ENCODE data around the gene DLG2. TPM values are rescaled to one million over a fixed set of nuclear protein-coding genes. Genes with fewer than 3 reads are reported as not detected.

Gene DLG2
- total RNA-seq, 4 donors from 2014 or later, result 7.3 to 14.1 (median 11.1) TPM

DNA sequence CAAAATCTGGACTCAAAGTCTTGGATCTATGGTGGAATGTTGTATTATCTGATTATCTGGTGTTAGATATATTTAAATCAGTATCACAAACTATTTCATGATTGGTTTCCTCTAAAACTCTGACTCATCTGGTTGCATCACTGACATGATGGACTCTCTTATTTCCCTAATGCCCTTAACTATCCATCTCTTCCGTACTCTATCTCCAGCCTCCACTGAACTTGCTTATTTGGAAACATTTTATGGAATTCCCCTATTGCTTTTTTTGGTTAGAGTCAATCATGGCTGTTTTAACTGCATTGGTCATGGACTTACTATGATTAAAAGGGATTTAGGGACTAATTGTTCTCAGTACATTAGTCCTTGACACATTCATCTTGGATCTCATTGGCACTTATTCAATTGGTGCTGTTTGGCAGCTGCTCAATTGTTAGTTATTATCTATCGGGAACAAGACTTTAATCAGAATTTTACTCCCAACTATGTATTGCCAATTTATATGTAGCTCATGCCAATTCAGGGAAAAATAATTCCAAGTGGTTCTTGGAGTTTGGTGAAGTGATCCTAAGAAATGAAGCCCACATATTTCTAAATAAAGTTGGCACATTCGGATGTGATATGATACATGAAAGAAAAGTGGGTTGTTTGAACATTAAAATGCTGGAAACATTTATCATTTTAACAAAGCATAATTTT lies 1399.0 kb downstream of the DLG2 start:
- TF ChIP-seq EP300 (IDR thresholded peaks at IDR 0.05) (no peak), CTCF (IDR thresholded peaks at IDR 0.05) (no peak), POLR2A (IDR thresholded peaks at IDR 0.05; ENCODE audit: low read depth) (no peak), POLR2AphosphoS5 (IDR thresholded peaks at IDR 0.05) (no peak)
- DNase-seq (ENCODE audit: extremely low spot score), result no peak
- H3K4me1 ChIP-seq, result peaks cover 0 to 6% (median 0%) of the 10 kb centered on the region in 4 donors
- H3K36me3 ChIP-seq, result no peaks in the 10 kb centered on the region
- no peaks in the 10 kb centered on the region for H3K9me3 ChIP-seq
- no peak overlapping the region for H3K4me3 ChIP-seq
- no peaks in the 10 kb centered on the region for H3K27me3 ChIP-seq
- no peak overlapping the region for H3K27ac ChIP-seq (replicated peaks in 1 of 4)
- intact Hi-C loops (cut with DNase I), result no loop called here
- WGBS, result 74% methylated on average over 3 of the region's 3 CpGs

- H3K9me3 ChIP-seq, result no peaks in the 10 kb centered on the region
- no peak overlapping the region for H3K4me3 ChIP-seq
- intact Hi-C loops (cut with DNase I), result no loop called here
- 100% methylated on average over 1 of the region's 1 CpG for WGBS
- H3K4me1 ChIP-seq, result peaks cover 0 to 6% (median 0%) of the 10 kb centered on the region in 4 donors
- H3K27me3 ChIP-seq, result no peaks in the 10 kb centered on the region
- no peak overlapping the region for H3K27ac ChIP-seq (replicated peaks in 1 of 4)
- DNase-seq (ENCODE audit: extremely low spot score), result no peak
- no peaks in the 10 kb centered on the region for H3K36me3 ChIP-seq
- TF ChIP-seq POLR2AphosphoS5 (IDR thresholded peaks at IDR 0.05) (no peak), EP300 (IDR thresholded peaks at IDR 0.05) (no peak), POLR2A (IDR thresholded peaks at IDR 0.05; ENCODE audit: low read depth) (no peak), CTCF (IDR thresholded peaks at IDR 0.05) (no peak)
Measured at GRCh38 chr11:84224042-84224441, 1403.1 kb downstream of the DLG2 start.

- Histone ChIP-seq H3K36me3 (no peaks in the 10 kb centered on the region), H3K27ac (replicated peaks in 1 of 4) (no peak overlapping the region), H3K4me3 (no peak overlapping the region), H3K27me3 (no peaks in the 10 kb centered on the region), H3K9me3 (no peaks in the 10 kb centered on the region), H3K4me1 (no peaks in the 10 kb centered on the region)
- no peak for TF ChIP-seq POLR2A (IDR thresholded peaks at IDR 0.05; ENCODE audit: low read depth)
- no peak for TF ChIP-seq POLR2AphosphoS5 (IDR thresholded peaks at IDR 0.05)
- TF ChIP-seq EP300 (IDR thresholded peaks at IDR 0.05), result no peak
- no peak for TF ChIP-seq CTCF (IDR thresholded peaks at IDR 0.05)
- WGBS, result 74% methylated on average over 4 of the region's 4 CpGs
- DNase-seq (ENCODE audit: extremely low spot score), result no peak
- intact Hi-C loops (cut with DNase I), result no loop called here
Measured at GRCh38 chr11:84218318-84218717, 1408.8 kb downstream of the DLG2 start.

- no peak for DNase-seq (ENCODE audit: extremely low spot score)
- TF ChIP-seq EP300 (IDR thresholded peaks at IDR 0.05) (no peak), CTCF (IDR thresholded peaks at IDR 0.05) (no peak), POLR2A (IDR thresholded peaks at IDR 0.05; ENCODE audit: low read depth) (no peak), POLR2AphosphoS5 (IDR thresholded peaks at IDR 0.05) (no peak)
- H3K9me3 ChIP-seq, result no peaks in the 10 kb centered on the region
- 52% methylated on average over 1 of the region's 1 CpG for WGBS
- no peaks in the 10 kb centered on the region for H3K36me3 ChIP-seq
- intact Hi-C loops (cut with DNase I), result no loop called here
- no peak overlapping the region for H3K4me3 ChIP-seq
- no peaks in the 10 kb centered on the region for H3K4me1 ChIP-seq
- H3K27me3 ChIP-seq, result no peaks in the 10 kb centered on the region
- no peak overlapping the region for H3K27ac ChIP-seq (replicated peaks in 1 of 4)
Measured at GRCh38 chr11:84215672-84216071, 1411.5 kb downstream of the DLG2 start.

DNA sequence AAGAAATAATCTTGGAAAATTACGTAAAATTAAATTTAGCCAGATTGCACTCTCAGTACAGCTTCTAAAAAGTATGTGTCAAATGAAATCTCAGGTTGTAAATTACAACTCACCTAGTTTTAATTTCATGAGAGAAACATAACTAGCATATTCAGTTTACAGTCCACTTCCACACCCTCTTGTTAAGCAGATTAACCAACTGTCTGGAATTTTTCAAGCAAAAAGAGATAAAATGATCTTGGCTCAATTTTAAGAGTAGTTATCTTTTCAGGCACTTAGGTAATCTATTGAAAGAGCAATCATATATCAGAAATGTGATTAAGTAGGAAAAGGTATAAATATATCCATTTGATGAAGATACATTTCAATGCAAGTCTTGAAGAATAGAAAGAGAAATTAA lies 1412.6 kb downstream of the DLG2 start:
- TF ChIP-seq POLR2A (IDR thresholded peaks at IDR 0.05; ENCODE audit: low read depth) (no peak), EP300 (IDR thresholded peaks at IDR 0.05) (no peak)
- WGBS, result 97% methylated on average over 1 of the region's 1 CpG
- Histone ChIP-seq H3K4me1 (no peaks in the 10 kb centered on the region), H3K36me3 (no peaks in the 10 kb centered on the region), H3K27me3 (no peaks in the 10 kb centered on the region), H3K4me3 (no peak overlapping the region), H3K27ac (replicated peaks in 1 of 4) (no peak overlapping the region), H3K9me3 (no peaks in the 10 kb centered on the region)
- intact Hi-C loops (cut with DNase I), result no loop called here
- no peak for DNase-seq (ENCODE audit: extremely low spot score)
